OCI-LY1 (cell line): Measurements from ENCODE around the gene UBE4B.

Experiments used
- EZH2 ChIP-seq: fragments of 200-600 bp; sonication (generic), shearing (Covaris generic); IDR thresholded peaks from 2 replicates; pipeline ENCODE4 v1.8.0; 2017; ENCODE audit warnings: borderline replicate concordance, mixed run types, mild to moderate bottlenecking, antibody characterized with exemption, low read length, moderate library complexity, mixed read lengths
- TF ChIP-seq, protein P1 (sequence below): fragments of 200-600 bp; sonication (generic), shearing (Covaris generic); IDR thresholded peaks from 2 replicates; pipeline ENCODE4 v1.5.1; 2017; ENCODE audit warnings: mild to moderate bottlenecking, antibody characterized with exemption, low read length, moderate library complexity, mixed read lengths

GRCh38 chr1:10213186-10213705 is 180.5 kb downstream of the UBE4B start:
- TF ChIP-seq, protein P1, sequence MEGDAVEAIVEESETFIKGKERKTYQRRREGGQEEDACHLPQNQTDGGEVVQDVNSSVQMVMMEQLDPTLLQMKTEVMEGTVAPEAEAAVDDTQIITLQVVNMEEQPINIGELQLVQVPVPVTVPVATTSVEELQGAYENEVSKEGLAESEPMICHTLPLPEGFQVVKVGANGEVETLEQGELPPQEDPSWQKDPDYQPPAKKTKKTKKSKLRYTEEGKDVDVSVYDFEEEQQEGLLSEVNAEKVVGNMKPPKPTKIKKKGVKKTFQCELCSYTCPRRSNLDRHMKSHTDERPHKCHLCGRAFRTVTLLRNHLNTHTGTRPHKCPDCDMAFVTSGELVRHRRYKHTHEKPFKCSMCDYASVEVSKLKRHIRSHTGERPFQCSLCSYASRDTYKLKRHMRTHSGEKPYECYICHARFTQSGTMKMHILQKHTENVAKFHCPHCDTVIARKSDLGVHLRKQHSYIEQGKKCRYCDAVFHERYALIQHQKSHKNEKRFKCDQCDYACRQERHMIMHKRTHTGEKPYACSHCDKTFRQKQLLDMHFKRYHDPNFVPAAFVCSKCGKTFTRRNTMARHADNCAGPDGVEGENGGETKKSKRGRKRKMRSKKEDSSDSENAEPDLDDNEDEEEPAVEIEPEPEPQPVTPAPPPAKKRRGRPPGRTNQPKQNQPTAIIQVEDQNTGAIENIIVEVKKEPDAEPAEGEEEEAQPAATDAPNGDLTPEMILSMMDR = no peak
- no peak for TF ChIP-seq EZH2
